ENCODE data around the gene TRIP6. TPM values are rescaled to one million over a fixed set of nuclear protein-coding genes. Genes with fewer than 3 reads are reported as not detected.

The TRIP6 gene
- total and polyA plus RNA-seq, 2 experiments from 2014 or later = 44.6 to 112 TPM

DNA sequence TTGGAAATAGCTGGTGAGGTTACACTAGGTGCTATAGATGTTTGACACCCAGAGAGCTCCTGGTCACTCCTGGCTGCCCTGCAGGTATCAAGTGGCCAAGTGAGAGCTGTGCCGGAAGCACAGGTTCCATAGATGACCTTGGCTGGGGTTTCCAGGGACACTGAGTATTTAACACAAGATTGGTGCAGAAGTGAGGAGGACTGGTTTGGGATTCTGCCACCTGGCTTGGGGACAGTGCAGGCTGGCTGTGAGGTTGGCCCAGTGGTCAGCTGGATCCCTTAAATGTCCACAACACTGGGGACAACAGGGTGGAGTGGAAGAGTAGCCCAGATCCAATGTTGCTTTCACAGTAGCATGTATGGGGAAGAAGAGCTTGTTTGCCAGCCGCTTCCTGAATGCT, 33.8 kb downstream of the TRIP6 start (continued):
- TF ChIP-seq, protein P1, sequence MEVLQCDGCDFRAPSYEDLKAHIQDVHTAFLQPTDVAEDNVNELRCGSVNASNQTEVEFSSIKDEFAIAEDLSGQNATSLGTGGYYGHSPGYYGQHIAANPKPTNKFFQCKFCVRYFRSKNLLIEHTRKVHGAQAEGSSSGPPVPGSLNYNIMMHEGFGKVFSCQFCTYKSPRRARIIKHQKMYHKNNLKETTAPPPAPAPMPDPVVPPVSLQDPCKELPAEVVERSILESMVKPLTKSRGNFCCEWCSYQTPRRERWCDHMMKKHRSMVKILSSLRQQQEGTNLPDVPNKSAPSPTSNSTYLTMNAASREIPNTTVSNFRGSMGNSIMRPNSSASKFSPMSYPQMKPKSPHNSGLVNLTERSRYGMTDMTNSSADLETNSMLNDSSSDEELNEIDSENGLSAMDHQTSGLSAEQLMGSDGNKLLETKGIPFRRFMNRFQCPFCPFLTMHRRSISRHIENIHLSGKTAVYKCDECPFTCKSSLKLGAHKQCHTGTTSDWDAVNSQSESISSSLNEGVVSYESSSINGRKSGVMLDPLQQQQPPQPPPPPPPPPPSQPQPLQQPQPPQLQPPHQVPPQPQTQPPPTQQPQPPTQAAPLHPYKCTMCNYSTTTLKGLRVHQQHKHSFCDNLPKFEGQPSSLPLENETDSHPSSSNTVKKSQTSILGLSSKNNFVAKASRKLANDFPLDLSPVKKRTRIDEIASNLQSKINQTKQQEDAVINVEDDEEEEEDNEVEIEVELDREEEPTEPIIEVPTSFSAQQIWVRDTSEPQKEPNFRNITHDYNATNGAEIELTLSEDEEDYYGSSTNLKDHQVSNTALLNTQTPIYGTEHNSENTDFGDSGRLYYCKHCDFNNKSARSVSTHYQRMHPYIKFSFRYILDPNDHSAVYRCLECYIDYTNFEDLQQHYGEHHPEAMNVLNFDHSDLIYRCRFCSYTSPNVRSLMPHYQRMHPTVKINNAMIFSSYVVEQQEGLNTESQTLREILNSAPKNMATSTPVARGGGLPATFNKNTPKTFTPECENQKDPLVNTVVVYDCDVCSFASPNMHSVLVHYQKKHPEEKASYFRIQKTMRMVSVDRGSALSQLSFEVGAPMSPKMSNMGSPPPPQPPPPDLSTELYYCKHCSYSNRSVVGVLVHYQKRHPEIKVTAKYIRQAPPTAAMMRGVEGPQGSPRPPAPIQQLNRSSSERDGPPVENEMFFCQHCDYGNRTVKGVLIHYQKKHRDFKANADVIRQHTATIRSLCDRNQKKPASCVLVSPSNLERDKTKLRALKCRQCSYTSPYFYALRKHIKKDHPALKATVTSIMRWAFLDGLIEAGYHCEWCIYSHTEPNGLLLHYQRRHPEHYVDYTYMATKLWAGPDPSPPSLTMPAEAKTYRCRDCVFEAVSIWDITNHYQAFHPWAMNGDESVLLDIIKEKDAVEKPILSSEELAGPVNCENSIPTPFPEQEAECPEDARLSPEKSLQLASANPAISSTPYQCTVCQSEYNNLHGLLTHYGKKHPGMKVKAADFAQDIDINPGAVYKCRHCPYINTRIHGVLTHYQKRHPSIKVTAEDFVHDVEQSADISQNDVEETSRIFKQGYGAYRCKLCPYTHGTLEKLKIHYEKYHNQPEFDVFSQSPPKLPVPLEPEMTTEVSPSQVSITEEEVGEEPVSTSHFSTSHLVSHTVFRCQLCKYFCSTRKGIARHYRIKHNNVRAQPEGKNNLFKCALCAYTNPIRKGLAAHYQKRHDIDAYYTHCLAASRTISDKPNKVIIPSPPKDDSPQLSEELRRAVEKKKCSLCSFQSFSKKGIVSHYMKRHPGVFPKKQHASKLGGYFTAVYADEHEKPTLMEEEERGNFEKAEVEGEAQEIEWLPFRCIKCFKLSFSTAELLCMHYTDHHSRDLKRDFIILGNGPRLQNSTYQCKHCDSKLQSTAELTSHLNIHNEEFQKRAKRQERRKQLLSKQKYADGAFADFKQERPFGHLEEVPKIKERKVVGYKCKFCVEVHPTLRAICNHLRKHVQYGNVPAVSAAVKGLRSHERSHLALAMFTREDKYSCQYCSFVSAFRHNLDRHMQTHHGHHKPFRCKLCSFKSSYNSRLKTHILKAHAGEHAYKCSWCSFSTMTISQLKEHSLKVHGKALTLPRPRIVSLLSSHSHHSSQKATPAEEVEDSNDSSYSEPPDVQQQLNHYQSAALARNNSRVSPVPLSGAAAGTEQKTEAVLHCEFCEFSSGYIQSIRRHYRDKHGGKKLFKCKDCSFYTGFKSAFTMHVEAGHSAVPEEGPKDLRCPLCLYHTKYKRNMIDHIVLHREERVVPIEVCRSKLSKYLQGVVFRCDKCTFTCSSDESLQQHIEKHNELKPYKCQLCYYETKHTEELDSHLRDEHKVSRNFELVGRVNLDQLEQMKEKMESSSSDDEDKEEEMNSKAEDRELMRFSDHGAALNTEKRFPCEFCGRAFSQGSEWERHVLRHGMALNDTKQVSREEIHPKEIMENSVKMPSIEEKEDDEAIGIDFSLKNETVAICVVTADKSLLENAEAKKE (CRISPR knock-in tag; IDR thresholded peaks at IDR 0.05) = no peak
- TF ChIP-seq NANOG (IDR thresholded peaks at IDR 0.05; ENCODE audit: borderline replicate concordance) = no peak
- no peak for TF ChIP-seq EZH2phosphoT487 (IDR thresholded peaks at IDR 0.05; ENCODE audit: unreplicated experiment)

DNA sequence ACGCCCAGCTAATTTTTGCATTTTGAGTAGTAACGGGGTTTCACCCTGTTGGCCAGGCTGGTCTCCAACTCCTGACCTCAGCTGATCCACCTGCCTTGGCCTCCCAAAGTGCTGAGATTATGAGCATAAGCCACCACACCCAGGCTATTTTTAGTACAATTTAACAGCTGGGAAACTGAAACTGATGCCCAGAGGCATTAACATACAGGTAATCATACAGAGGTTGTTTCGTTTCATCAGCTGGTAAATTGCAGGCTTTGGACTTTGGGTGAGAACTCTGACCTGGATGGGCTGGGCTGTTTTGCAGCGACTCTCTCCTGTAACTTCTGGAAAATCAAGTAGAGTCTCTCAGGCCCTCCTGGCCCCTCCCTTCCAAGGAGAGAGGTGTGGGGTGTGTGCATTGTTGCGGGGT, 34.7 kb downstream of the TRIP6 start:
- Histone ChIP-seq H3K27ac (ENCODE audit: low read depth) (no peak overlapping the region), H4K20me1 (replicated peaks; ENCODE audit: insufficient read depth) (no peaks in the 10 kb centered on the region; the same call in 1 of the 2 replicates), H3K79me2 (replicated peaks; ENCODE audit: insufficient read depth) (no peaks in the 10 kb centered on the region), H3K9me2 (ENCODE audit: insufficient read depth) (no peaks in the 10 kb centered on the region), H3K36me3 (ENCODE audit: insufficient read depth) (no peaks in the 10 kb centered on the region), H3K4me3 (no peak overlapping the region), H3K27me3 (ENCODE audit: insufficient read depth) (peaks cover 8% of the 10 kb centered on the region), H3K4me2 (no peak overlapping the region), H3K4me1 (ENCODE audit: insufficient read depth) (no peaks in the 10 kb centered on the region), H2AFZ (no peak overlapping the region), H3F3A (replicated peaks; ENCODE audit: low read depth) (no peaks in the 10 kb centered on the region)
- TF ChIP-seq, protein P2, sequence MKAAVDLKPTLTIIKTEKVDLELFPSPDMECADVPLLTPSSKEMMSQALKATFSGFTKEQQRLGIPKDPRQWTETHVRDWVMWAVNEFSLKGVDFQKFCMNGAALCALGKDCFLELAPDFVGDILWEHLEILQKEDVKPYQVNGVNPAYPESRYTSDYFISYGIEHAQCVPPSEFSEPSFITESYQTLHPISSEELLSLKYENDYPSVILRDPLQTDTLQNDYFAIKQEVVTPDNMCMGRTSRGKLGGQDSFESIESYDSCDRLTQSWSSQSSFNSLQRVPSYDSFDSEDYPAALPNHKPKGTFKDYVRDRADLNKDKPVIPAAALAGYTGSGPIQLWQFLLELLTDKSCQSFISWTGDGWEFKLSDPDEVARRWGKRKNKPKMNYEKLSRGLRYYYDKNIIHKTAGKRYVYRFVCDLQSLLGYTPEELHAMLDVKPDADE (IDR thresholded peaks at IDR 0.05) = no peak
- TF ChIP-seq, protein P3, sequence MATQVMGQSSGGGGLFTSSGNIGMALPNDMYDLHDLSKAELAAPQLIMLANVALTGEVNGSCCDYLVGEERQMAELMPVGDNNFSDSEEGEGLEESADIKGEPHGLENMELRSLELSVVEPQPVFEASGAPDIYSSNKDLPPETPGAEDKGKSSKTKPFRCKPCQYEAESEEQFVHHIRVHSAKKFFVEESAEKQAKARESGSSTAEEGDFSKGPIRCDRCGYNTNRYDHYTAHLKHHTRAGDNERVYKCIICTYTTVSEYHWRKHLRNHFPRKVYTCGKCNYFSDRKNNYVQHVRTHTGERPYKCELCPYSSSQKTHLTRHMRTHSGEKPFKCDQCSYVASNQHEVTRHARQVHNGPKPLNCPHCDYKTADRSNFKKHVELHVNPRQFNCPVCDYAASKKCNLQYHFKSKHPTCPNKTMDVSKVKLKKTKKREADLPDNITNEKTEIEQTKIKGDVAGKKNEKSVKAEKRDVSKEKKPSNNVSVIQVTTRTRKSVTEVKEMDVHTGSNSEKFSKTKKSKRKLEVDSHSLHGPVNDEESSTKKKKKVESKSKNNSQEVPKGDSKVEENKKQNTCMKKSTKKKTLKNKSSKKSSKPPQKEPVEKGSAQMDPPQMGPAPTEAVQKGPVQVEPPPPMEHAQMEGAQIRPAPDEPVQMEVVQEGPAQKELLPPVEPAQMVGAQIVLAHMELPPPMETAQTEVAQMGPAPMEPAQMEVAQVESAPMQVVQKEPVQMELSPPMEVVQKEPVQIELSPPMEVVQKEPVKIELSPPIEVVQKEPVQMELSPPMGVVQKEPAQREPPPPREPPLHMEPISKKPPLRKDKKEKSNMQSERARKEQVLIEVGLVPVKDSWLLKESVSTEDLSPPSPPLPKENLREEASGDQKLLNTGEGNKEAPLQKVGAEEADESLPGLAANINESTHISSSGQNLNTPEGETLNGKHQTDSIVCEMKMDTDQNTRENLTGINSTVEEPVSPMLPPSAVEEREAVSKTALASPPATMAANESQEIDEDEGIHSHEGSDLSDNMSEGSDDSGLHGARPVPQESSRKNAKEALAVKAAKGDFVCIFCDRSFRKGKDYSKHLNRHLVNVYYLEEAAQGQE (IDR thresholded peaks at IDR 0.05; ENCODE audit: unreplicated experiment) = no peak
- no peak for ATAC-seq
- DNase-seq (ENCODE audit: low spot score) = no peak
- no peak overlapping the region for H3K4me3 Mint-ChIP-seq
- no peak overlapping the region for H3K27ac Mint-ChIP-seq
- H3K4me1 Mint-ChIP-seq = no peaks in the 10 kb centered on the region
- H3K9me3 Mint-ChIP-seq = 0 out of 3 replicates have a peak, but pooled peaks cover 4% of the 10 kb centered on the region
- peaks cover 10% of the 10 kb centered on the region for H3K27me3 Mint-ChIP-seq (ENCODE audit: insufficient read depth, low read depth, poor library complexity)
- H3K36me3 Mint-ChIP-seq (ENCODE audit: low read depth) = no peaks in the 10 kb centered on the region

Measured in GM23338 (cell line).